H1 (cell line): ENCODE results near the gene APP. TPM values are rescaled to one million over a fixed set of nuclear protein-coding genes. Genes with fewer than 3 reads are reported as not detected.

Source experiments
- CTCF ChIA-PET: fragments of 300-600 bp; sonication (Branson Sonifier 250); formaldehyde crosslinking; loops from one replicate; lab custom pipeline; 2021; ENCODE audit not compliant: partially characterized antibody; lab: Charles Lee
- POLR2A ChIA-PET: fragments of 300-600 bp; sonication (Branson Sonifier 250); formaldehyde crosslinking; loops from one replicate; lab custom pipeline; 2021; ENCODE audit warnings: inconsistent platforms; ENCODE audit not compliant: partially characterized antibody; lab: Charles Lee
- DNase-seq, 2 experiments: peaks; one replicate each; pipeline versions ENCODE4 v3.0.0 to v3.0.0-alpha.2; 2010 to 2022; ENCODE audit warnings: low spot score in 2 of 2, low read depth in 1 of 2, mixed read lengths in 1 of 2
- FAIRE-seq: peaks from 2 replicates; lab custom pipeline; 2011; peaks lifted over from hg19 to GRCh38; lab: Jason Lieb, UNC
- H2AFZ ChIP-seq: 2 replicates; pipeline ENCODE4 v1.8.1; 2012; ENCODE audit warnings: low read length, inconsistent platforms
- H2AK5ac ChIP-seq: 2 replicates; pipeline ENCODE4 v1.6.1; 2013; ENCODE audit warnings: low read depth, low read length
- H2BK120ac ChIP-seq: replicated peaks from 2 replicates; pipeline ENCODE3; 2013; ENCODE audit warnings: low read depth, low read length, inconsistent platforms
- H2BK12ac ChIP-seq: 2 replicates; pipeline ENCODE4 v1.6.1; 2013; ENCODE audit warnings: low read depth, low read length
- H2BK15ac ChIP-seq: 2 replicates; pipeline ENCODE4 v1.6.1; 2013; ENCODE audit warnings: low read length
- H2BK20ac ChIP-seq: 2 replicates; pipeline ENCODE4 v1.6.1; 2013; ENCODE audit warnings: low read length
- H2BK5ac ChIP-seq: 2 replicates; pipeline ENCODE4 v1.6.1; 2013; ENCODE audit warnings: low read depth, low read length
- H3K14ac ChIP-seq: 2 replicates; pipeline ENCODE4 v1.6.1; 2013; ENCODE audit warnings: inconsistent platforms; ENCODE audit not compliant: insufficient read length
- H3K18ac ChIP-seq: 2 replicates; pipeline ENCODE4 v1.6.1; 2013; ENCODE audit warnings: low read length; ENCODE audit errors: extremely low read depth
- H3K23ac ChIP-seq: 2 replicates; pipeline ENCODE4 v1.6.1; 2013; ENCODE audit warnings: inconsistent platforms; ENCODE audit not compliant: insufficient read length
- H3K23me2 ChIP-seq: 2 replicates; pipeline ENCODE4 v1.6.1; 2013; ENCODE audit warnings: low read depth, low read length
- H3K27ac ChIP-seq: 2 replicates; pipeline ENCODE4 v1.6.1; 2011; ENCODE audit warnings: low read depth, low read length, inconsistent platforms
- H3K27me3 ChIP-seq, 4 experiments: replicated peaks in 1 of 4; 1 replicate in 1 of 4; 2 replicates in 3 of 4; pipeline versions ENCODE4 v1.6.1 to v1.8.1; 2011 to 2013; ENCODE audit warnings: low read length in 3 of 4, mild to moderate bottlenecking in 3 of 4, inconsistent platforms in 2 of 4, mixed read lengths in 2 of 4, moderate library complexity in 1 of 4; ENCODE audit not compliant: control insufficient read depth in 3 of 4, insufficient read depth in 3 of 4; ENCODE audit errors: extremely low read depth in 1 of 4
- H3K36me3 ChIP-seq, 4 experiments: 2 replicates each; pipeline versions ENCODE4 v1.6.1 to v1.8.1; 2011 to 2013; ENCODE audit warnings: mild to moderate bottlenecking in 4 of 4, low read length in 3 of 4, moderate library complexity in 2 of 4, control low read depth in 1 of 4, inconsistent platforms in 1 of 4; ENCODE audit not compliant: insufficient read depth in 4 of 4, control insufficient read depth in 2 of 4
- H3K4ac ChIP-seq: replicated peaks from 2 replicates; pipeline ENCODE3; 2013; ENCODE audit warnings: low read length, low read depth, mixed read lengths, inconsistent platforms; ENCODE audit not compliant: insufficient read length
- H3K4me1 ChIP-seq, 4 experiments: replicated peaks in 1 of 4; 1 replicate in 1 of 4; 2 replicates in 3 of 4; pipeline versions ENCODE4 v1.6.1 to v1.8.1; 2011 to 2013; ENCODE audit warnings: low read length in 3 of 4, inconsistent platforms in 2 of 4, mixed read lengths in 1 of 4; ENCODE audit not compliant: insufficient read depth in 4 of 4, control insufficient read depth in 3 of 4
- H3K4me2 ChIP-seq, 2 experiments: 2 replicates each; pipeline versions ENCODE4 v1.6.1 to v1.8.1; 2011 to 2013; ENCODE audit warnings: low read depth in 2 of 2, low read length in 2 of 2, control low read depth in 1 of 2, inconsistent platforms in 1 of 2, mild to moderate bottlenecking in 1 of 2; ENCODE audit not compliant: insufficient read depth in 1 of 2
- H3K4me3 ChIP-seq, 4 experiments: fragments of 200-600, 300-600 bp in 1 of 4; sonication (generic), shearing (Covaris generic), sonication (Bioruptor Twin) in 1 of 4; 2 replicates each; pipeline versions ENCODE4 v1.5.1 to v1.8.1; 2011 to 2016; ENCODE audit warnings: low read length in 4 of 4, low read depth in 3 of 4, control low read depth in 2 of 4, inconsistent platforms in 2 of 4, mild to moderate bottlenecking in 2 of 4, mixed read lengths in 1 of 4, moderate library complexity in 1 of 4; ENCODE audit not compliant: insufficient read depth in 2 of 4; ENCODE audit errors: extremely low read depth in 1 of 4
- H3K56ac ChIP-seq: replicated peaks from 2 replicates; pipeline ENCODE3; 2013; ENCODE audit warnings: low read depth, mild to moderate bottlenecking, mixed read lengths, low read length, inconsistent platforms; ENCODE audit not compliant: insufficient read length
- H3K79me1 ChIP-seq: 2 replicates; pipeline ENCODE4 v1.6.1; 2013; ENCODE audit warnings: low read depth, low read length, control low read depth
- H3K79me2 ChIP-seq, 2 experiments: 2 replicates each; pipeline versions ENCODE4 v1.6.1 to v1.8.1; 2012 to 2013; ENCODE audit warnings: low read length in 2 of 2, mild to moderate bottlenecking in 2 of 2, inconsistent platforms in 1 of 2; ENCODE audit not compliant: insufficient read depth in 2 of 2, control insufficient read depth in 1 of 2
- H3K9ac ChIP-seq, 4 experiments: replicated peaks in 1 of 4; 1 replicate in 1 of 4; 2 replicates in 3 of 4; pipeline versions ENCODE4 v1.6.1 to v1.8.1; 2011 to 2013; ENCODE audit warnings: low read depth in 3 of 4, low read length in 3 of 4, control low read depth in 2 of 4, mild to moderate bottlenecking in 2 of 4, moderate library complexity in 2 of 4, inconsistent platforms in 1 of 4; ENCODE audit errors: extremely low read depth in 1 of 4
- H3K9me3 ChIP-seq, 2 experiments: 2 replicates each; pipeline versions ENCODE4 v1.6.1 to v1.8.1; 2012 to 2013; ENCODE audit warnings: mild to moderate bottlenecking in 2 of 2, moderate library complexity in 2 of 2, control low read depth in 1 of 2, inconsistent platforms in 1 of 2, low read depth in 1 of 2, low read length in 1 of 2, mixed read lengths in 1 of 2; ENCODE audit not compliant: insufficient read depth in 2 of 2
- H4K20me1 ChIP-seq, 2 experiments: replicated peaks in 1 of 2; 2 replicates each; pipeline versions ENCODE3 to v1.8.1; 2011 to 2013; ENCODE audit warnings: inconsistent platforms in 2 of 2, low read length in 2 of 2, mild to moderate bottlenecking in 1 of 2; ENCODE audit not compliant: insufficient read depth in 2 of 2, control insufficient read depth in 1 of 2
- H4K5ac ChIP-seq: 2 replicates; pipeline ENCODE4 v1.6.1; 2013; ENCODE audit warnings: low read length, low read depth, mixed read lengths, inconsistent platforms; ENCODE audit not compliant: insufficient read length
- H4K8ac ChIP-seq: 2 replicates; pipeline ENCODE4 v1.8.0; 2013; ENCODE audit warnings: mild to moderate bottlenecking, moderate library complexity, low read length, inconsistent platforms; ENCODE audit not compliant: insufficient read depth; ENCODE audit errors: extremely low read depth
- H4K91ac ChIP-seq: replicated peaks from 2 replicates; pipeline ENCODE3; 2013; ENCODE audit warnings: low read length, mixed read lengths, inconsistent platforms; ENCODE audit not compliant: insufficient read length
- BACH1 ChIP-seq: IDR thresholded peaks from 2 replicates; pipeline ENCODE4 v1.6.1; 2012; ENCODE audit warnings: low read length, improper control_type of control experiment
- CBX5 ChIP-seq: fragments of 300-800, 300-1000 bp; sonication (generic); IDR thresholded peaks from 2 replicates; pipeline ENCODE4 v1.7.1; 2016; ENCODE audit warnings: antibody characterized with exemption, low read length, low read depth
- EGR1 ChIP-seq: IDR thresholded peaks from 2 replicates; pipeline ENCODE4 v1.6.1; 2011; ENCODE audit warnings: low read depth, low read length, borderline replicate concordance
- HDAC6 ChIP-seq: IDR thresholded peaks from one replicate; pipeline ENCODE4 v1.7.1; 2012; ENCODE audit warnings: low read depth, mild to moderate bottlenecking, inconsistent platforms, low read length, moderate library complexity
- WGBS, 2 experiments: shearing (Covaris generic) in 1 of 2; methylation state at CpG; one replicate each; pipeline versions ENCODE4 v1.1.6 to v1.1.7; 2013 to 2015; ENCODE audit warnings: low lambda C conversion rate in 2 of 2, mixed read lengths in 2 of 2, inconsistent platforms in 1 of 2, low coverage in 1 of 2, missing lambda C conversion rate in 1 of 2; ENCODE audit not compliant: insufficient replicate concordance in 2 of 2, insufficient coverage in 1 of 2, insufficient read length in 1 of 2; ENCODE audit errors: extremely low coverage in 1 of 2, missing lambda C conversion rate in 1 of 2; 5-methylcytosine and 5-hydroxymethylcytosine counted together
- polyA plus RNA-seq, 7 experiments: library from polyadenylated mRNA; depleted of rRNA in 3 of 7; stranded (reverse) in 5 of 7; unstranded in 2 of 7; fragments of >200 nt in 5 of 7; fragments of 200-250 nt in 2 of 7; gene quantifications; 1 replicate in 5 of 7; 2 replicates in 1 of 7; 4 replicates in 1 of 7; pipeline versions ENCODE4 v1.2.1 to v1.2.3, GENCODE V29; 2011 to 2013; ENCODE audit warnings: missing spikeins in 2 of 7, mixed read lengths in 2 of 7
- total RNA-seq: library from RNA; stranded (reverse); fragmentation: NEBNext Ultra II Directional; extraction: Animal tissue kit (Norgen Biotek cat#: 25700); gene quantifications from 2 replicates; pipeline ENCODE4 v1.2.1, GENCODE V29; 2021
- TF ChIP-seq, protein P1 (sequence below): IDR thresholded peaks from 2 replicates; pipeline ENCODE4 v1.6.1; 2012; ENCODE audit warnings: inconsistent platforms

APP gene
- total and polyA plus RNA-seq, 2 of the 8 experiments (the other 6 are each of a cell fraction or from before 2014, with no cell fraction given): 375 to 551 TPM

DNA sequence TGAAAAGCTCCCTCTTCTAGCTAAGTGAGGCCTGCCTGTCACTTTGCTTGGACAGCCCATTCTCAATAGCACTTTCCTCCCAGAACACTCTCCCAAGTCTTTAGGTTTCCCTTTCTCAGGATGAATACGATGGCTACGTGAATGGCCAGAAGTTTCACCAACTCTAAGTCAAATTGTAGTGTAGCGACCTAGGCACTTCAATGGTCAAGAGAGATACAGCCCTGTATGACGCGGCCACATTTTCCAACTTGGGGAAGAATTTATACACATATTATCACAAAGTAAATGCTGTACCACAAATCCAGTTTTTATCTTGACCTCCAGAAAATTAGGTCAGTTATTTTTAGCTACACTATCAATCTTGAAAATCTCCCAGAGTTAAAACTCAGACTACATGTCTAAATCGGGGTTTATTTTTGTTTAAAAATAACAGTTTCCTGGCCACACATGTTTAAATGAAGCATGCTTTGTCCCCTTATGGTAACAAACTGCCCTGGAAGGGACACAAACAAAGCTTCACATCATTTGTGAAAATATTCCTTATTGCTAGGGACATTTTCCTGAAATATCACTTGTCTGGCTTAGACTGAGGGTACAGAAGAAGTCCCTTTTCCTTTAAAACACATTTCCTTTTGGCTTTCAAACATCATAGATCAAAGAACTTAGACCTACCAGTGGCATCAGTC lies 243.2 kb downstream of the APP start:
- H3K4me2 ChIP-seq: no peak overlapping the region
- H2BK15ac ChIP-seq: no peak overlapping the region
- H3K23me2 ChIP-seq: no peaks in the 10 kb centered on the region
- no peak for TF ChIP-seq CBX5
- TF ChIP-seq BACH1: no peak
- no peak for TF ChIP-seq HDAC6
- TF ChIP-seq, protein P1, sequence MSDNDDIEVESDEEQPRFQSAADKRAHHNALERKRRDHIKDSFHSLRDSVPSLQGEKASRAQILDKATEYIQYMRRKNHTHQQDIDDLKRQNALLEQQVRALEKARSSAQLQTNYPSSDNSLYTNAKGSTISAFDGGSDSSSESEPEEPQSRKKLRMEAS: no peak
- TF ChIP-seq EGR1: no peak
- WGBS, 2 experiments: 96% methylated on average over 6 of the region's 6 CpGs; no CpG with 5 or more reads in 1 of the 2 experiments
- no peak overlapping the region for H3K4ac ChIP-seq
- H3K4me1 ChIP-seq: peaks cover 0 to 7% (median 4%) of the 10 kb centered on the region in 4 experiments; a peak in 3 of 7 replicates
- no peak overlapping the region for H2AK5ac ChIP-seq
- DNase-seq (no peak), FAIRE-seq (no peak)
- H3K27ac ChIP-seq: no peak overlapping the region
- no peak overlapping the region for H3K56ac ChIP-seq
- H2BK5ac ChIP-seq: no peak overlapping the region
- no peak overlapping the region for H3K23ac ChIP-seq
- peaks cover 0 to 21% of the 10 kb centered on the region in 2 experiments; a peak in 3 of 4 replicates for H3K79me2 ChIP-seq
- ChIA-PET CTCF (interaction anchor here (0.6 kb wide), 1 partner anchor 34 kb away, joined by 4 read pairs; no protein-coding TSS in a partner anchor), POLR2A (no interaction called here)
- H3K79me1 ChIP-seq: peaks cover 2% of the 10 kb centered on the region; the same call in 1 of the 2 replicates
- H3K9ac ChIP-seq: no peak overlapping the region
- H4K8ac ChIP-seq: no peak overlapping the region
- no peak overlapping the region for H2BK12ac ChIP-seq
- H3K36me3 ChIP-seq: peaks cover 0 to 13% (median 0%) of the 10 kb centered on the region in 4 experiments; a peak in 2 of 8 replicates
- H3K18ac ChIP-seq: no peak overlapping the region
- H2AFZ ChIP-seq: no peak overlapping the region
- H3K27me3 ChIP-seq: no peaks in the 10 kb centered on the region
- no peak overlapping the region for H2BK120ac ChIP-seq
- H3K4me3 ChIP-seq: no peak overlapping the region
- no peaks in the 10 kb centered on the region for H4K20me1 ChIP-seq
- no peak overlapping the region for H4K5ac ChIP-seq
- H4K91ac ChIP-seq: no peak overlapping the region
- H2BK20ac ChIP-seq: no peak overlapping the region
- H3K9me3 ChIP-seq: no peaks in the 10 kb centered on the region
- H3K14ac ChIP-seq: no peak overlapping the region
